Right ventricle myocardium inferior (tissue), 1 donor: ENCODE measurements around the gene PNKD. TPM values are rescaled to one million over a fixed set of nuclear protein-coding genes. Genes with fewer than 3 reads are reported as not detected.

Source experiments
- ATAC-seq: fragments of 200-7000 bp; cut with Tn5 transposase; one replicate; pipeline ENCODE4 v1.9.1; 2020; ENCODE audit warnings: mild to moderate bottlenecking, moderate library complexity
- DNase-seq: peaks from one replicate; pipeline ENCODE4 v3.0.0; 2021; ENCODE audit errors: missing footprints
- intact Hi-C: fragments of 100-400 bp; cut with DNase I; formaldehyde crosslinking; loops from one replicate; pipeline ENCODE4 v1.11.0; 2022
- total RNA-seq: library from RNA; stranded (reverse); fragmentation: NEBNext Ultra II Directional; extraction: Animal tissue kit (Norgen Biotek cat#: 25700); gene quantifications from one replicate; pipeline ENCODE4 v1.2.1, GENCODE V29; 2021
- donor health status: DM: no; HTN: yes; CAD: no; lungs with severe emphysema.

PNKD gene
- total RNA-seq, 1 donor from 2014 or later = 67.0 TPM

DNA sequence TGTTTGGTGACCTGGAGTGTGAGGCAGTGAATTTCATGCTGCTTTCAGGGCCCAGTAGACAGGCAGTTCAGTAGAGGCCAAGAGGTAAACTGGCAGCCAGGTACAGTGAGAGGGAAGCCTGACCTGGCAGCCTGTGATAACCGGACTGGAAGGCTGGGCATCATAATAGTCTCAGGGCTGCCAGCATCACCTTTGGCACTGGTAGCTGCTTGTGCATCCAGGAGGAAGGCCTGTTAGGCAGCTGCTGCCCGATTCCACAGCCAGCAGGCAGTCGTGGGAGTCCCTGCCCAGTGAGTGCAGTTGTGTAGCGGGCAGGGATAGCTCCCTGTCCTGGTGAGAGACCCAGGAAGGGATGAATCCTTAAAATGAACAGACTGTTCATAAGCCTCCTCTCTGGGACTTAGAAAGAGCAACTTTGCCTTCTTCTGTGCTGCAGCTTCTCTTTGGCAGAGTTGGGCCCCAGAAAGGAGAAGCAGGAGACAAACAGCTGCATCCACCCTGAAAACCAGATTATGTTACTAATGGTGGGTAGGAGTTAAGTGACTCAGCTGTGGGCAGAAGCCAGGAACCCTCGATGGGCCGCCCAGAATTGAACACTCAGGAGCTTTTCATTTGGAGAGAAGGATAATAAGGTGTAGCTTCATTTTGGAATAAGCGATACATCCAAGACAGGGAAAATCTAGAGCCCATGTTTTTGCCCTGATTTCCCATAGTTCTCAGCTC is 17.6 kb upstream of the PNKD start:
- intact Hi-C loops = no loop called here
- DNase-seq (no peak), ATAC-seq (peak; percentile 38)

DNA sequence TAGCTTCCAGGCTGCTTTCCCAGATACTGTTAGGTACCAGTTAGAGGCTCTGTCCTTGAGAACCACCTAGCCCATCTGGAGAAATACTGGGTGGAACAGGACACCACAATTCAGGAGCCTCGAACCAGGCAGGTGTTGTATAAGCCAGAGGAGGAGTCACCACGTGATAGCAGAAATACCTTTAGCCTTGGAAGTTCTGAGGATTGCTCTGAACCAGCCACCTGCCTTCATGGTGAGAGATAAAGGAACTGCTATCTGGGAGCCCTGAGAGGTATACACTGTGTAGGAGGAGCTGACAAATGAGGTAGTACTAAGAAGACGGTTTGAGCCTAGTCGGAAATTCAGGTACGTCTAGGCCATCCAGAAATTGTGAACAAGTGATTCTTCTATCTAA is 17.1 kb upstream of the PNKD start:
- intact Hi-C loops = no loop called here
- no peak for DNase-seq
- ATAC-seq = no peak

DNA sequence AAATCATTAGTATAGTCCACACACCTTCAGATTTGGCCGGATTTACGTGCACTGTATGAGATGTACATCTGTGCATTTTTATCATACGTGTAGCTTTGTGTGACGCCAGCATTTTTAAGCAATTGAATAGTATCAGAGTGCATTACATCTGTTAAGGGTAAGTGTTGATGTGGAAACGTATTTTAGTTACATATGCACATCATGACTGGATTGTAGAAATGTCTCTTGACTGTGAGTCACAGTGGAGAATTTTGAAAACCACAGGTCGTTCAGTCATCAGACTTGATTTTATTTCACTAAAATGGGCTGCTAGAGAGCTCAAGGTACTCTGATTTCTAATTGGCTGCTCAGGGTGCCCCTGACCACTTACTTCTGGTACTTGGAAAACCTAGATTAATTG is 14.9 kb upstream of the PNKD start:
- DNase-seq (no peak), ATAC-seq (no peak)
- intact Hi-C loops = loop anchor here (5.0 kb wide), 2 partner anchors 38 to 68 kb away; partner anchors contain the start of gene ARPC2

DNA sequence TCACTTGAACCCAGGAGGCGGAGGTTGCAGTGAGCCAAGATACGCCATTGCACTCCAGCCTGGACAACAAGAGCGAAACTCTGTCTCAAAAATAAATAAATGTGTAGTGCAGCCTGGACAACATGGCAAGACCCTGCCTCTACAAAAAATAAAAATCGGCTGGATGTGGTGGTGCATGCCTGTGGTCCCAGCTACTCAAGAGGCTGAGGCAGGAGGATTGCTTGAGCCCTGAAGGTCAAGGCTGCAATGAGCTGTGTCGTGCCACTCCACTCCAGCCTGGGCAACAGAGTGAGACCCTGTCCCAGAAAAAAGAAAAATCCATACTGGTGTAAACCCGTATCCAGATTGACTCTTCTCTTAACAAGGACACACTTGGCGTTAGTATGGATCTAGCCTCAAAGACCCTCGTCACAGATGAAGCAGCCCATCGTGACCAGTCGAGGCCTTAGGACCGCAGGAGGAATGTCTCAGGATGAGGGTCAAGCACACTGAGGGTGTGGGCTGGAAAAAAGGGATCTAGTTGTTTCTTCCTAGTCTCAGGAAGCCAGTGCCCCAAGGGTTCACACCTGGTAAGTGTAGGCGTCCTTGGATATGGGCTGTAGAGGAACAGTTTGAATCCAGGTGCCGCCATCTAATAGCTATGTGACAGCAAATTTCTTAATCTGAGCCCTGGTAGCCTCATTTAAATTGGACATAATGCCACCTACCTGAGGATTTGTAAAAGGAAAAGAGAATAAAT is 13.5 kb upstream of the PNKD start:
- intact Hi-C loops = loop anchor here (5.0 kb wide), 2 partner anchors 39 to 69 kb away; partner anchors contain the start of gene ARPC2
- ATAC-seq = no peak
- no peak for DNase-seq

DNA sequence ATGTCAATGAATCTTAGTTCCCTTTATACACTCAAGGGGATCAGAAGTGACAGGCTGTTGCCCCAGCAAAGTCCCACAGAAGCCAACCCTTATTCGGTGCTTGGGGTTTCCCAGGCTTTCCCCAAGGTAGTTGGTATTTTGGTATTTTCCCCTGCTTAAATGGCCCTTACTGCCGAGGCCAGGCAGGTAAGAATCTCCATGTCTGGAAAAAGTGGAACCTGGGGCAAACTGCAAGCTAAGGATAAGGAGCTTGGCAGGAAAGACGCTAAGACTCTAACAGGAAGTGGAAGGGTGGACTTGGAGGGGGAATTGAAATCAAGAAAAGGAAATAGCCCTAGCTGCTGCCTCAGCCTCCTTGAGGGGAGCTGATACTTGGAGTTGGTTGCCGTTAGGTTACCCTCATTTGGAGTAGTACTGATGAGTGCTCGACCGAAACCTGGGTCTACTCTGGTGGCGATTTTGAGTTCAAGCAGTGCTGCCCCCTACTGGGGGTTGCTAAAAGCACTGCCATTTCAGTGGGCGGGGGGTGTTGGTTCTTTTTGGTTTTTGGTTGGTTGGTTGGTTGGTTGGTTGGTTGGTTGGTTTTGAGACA is 12.8 kb upstream of the PNKD start:
- intact Hi-C loops = loop anchor here (5.0 kb wide), 2 partner anchors 40 to 70 kb away; partner anchors contain the start of gene ARPC2
- ATAC-seq = no peak
- DNase-seq = no peak

DNA sequence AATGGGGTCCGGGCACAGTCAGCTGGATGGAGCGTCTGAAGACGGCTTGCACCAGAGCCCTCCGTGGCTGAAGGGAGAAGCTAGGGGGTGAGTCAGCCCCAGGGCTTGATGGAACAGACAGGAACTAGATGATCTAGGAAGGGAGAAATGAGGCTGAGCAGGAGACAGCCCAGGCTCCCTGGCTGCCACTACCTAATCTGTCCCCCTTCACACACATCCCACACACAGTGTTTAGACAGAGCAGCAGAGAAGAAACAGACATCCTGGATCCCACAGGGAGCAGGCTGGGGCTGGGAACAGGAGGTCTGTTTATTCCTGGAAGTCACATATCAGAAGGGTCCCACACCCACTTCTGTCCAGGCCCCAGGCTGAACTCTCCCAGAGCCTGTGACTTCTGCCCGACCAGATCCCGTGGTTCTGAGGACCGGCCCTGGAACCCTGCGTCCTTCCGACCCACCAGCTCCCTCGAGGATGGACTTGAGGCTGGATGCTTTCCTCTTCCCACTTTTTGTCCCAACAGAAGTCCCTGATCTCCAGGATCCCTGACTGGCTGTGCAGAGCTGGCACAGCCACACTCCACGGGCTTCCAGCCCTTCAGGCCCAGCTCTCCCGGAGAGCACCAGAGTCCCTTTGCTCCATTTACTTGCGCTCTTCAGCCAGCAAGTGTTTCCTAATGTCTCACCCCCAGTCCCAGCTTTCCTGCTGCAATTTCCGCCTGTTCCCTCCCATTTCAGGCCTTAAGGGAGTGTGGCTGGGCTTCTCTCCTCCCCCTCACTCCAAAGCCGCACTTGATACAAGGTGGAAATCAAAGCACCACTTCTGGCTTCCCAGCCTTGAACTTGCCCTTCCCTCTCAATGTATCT is 11.0 kb upstream of the PNKD start:
- intact Hi-C loops = loop anchor here (5.0 kb wide), 2 partner anchors 42 to 72 kb away; partner anchors contain the start of gene ARPC2
- ATAC-seq = peak; percentile 84
- peak; percentile 85 for DNase-seq

DNA sequence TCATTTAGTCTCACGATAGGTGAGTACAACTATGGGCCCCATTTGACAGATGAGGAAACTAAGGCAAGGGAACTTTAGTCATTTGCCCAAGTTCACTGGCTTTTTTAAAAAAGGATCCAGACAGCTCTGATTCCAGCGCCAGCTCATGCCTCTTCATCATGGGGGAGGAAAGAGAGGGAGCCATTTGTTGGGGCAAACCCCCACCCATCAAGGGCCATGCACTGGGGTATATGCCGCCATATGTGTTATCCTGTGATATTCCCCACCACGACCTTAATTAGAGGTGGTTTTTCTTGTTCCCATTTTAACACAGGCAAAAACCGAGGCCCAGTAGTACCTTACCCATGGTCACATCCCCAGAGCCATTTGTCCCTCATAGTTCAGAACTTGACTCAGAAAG is 10.2 kb upstream of the PNKD start:
- DNase-seq (no peak), ATAC-seq (no peak)
- intact Hi-C loops = no loop called here

DNA sequence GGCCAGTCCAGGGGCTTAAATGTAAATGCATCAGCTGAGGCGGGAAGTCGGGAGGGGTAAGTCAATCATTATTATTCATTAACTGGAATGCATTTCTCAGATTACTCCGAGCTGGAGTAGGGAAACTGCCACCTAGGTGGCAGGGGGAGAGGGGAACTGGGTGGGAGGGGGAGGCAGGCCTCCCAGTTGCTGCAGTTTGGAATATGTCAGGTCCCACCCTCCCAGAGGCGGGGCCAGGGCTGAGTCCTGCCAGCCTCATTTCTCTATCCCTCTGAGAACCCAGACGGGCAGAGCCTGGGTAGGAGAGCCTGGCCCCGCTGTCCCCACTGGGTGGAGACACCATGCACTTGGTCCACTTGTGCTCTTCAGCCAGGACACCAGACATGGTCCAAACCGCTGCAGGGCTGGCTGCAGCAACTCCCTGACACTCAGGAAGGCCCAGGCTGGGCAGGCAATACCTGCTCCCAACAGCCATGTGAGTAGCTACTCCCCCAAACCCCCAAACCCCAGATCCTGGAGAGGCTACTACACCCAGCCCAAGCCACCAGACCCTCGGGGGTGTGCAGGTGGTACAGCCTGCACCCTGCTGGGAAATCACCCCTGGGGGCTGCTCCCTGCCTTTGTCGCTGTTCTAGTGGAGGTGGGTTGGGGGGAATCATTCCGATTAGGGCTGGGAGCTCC is 9.4 kb upstream of the PNKD start, which contains the start of gene GPBAR1:
Gene GPBAR1 (plus strand): TSS at position 274 of the 681 bp plus-strand sequence. CDS start 1,710 bp downstream, outside the sequence.
- intact Hi-C loops = no loop called here
- DNase-seq (peak; percentile 76), ATAC-seq (peak; percentile 12)

DNA sequence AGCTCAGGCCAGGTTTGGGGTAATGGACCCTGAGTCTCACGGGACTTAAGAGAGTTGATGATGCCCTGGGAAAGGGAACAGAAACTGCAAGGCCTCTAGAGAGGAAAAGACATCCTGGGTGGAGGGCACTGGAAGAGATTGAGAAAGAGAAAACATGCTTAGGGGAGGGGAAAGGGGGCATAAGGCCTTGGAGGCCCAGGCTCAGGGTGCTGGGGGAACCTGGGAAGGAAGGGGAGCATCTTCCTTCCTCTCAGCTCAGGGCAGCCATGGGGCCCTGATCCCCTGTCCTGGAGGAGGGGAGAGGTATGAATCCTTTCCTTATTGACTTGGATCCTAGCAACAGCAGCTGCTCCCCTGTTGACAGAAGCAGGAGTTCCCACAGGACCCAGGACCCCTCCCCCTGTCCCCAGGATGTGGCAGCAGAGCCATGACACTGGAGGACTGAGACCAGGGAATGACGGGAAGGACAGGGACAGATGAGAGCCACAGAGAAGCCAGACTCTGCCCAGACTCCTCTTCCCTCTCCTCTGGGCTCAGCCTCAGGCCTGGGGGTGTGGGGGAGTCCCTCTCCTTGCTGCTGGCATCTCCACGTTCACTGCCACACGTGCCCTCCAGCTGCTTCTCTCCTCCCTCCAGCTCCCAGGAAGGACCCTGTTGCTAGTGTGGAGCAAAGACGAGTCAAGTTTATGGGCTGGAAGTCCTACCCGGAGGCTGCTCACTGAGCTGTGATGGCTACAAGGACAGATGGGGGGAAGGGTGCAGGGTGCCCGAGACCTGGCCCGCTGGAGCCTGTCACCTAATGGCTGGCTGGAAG is 8.7 kb upstream of the PNKD start:
- DNase-seq (no peak), ATAC-seq (no peak)
- intact Hi-C loops = no loop called here

DNA sequence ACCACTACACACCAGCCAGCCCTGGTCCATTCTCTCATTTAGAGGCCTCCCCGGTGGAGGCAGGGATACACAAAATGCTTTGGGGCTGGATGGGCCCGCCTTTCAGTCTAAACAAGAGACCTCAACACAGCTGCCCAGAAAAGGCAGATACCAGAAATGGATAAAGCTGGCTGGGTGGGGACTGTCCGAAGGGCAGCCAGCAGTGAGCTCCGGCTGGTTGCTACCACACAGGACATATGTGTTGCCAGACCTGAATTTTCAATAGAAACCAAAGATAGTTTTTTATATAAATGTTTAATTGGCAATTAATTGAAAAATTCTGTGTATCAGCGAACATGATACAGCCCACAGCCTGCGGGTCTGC is 8.1 kb upstream of the PNKD start:
- ATAC-seq (no peak), DNase-seq (no peak)
- intact Hi-C loops = no loop called here

DNA sequence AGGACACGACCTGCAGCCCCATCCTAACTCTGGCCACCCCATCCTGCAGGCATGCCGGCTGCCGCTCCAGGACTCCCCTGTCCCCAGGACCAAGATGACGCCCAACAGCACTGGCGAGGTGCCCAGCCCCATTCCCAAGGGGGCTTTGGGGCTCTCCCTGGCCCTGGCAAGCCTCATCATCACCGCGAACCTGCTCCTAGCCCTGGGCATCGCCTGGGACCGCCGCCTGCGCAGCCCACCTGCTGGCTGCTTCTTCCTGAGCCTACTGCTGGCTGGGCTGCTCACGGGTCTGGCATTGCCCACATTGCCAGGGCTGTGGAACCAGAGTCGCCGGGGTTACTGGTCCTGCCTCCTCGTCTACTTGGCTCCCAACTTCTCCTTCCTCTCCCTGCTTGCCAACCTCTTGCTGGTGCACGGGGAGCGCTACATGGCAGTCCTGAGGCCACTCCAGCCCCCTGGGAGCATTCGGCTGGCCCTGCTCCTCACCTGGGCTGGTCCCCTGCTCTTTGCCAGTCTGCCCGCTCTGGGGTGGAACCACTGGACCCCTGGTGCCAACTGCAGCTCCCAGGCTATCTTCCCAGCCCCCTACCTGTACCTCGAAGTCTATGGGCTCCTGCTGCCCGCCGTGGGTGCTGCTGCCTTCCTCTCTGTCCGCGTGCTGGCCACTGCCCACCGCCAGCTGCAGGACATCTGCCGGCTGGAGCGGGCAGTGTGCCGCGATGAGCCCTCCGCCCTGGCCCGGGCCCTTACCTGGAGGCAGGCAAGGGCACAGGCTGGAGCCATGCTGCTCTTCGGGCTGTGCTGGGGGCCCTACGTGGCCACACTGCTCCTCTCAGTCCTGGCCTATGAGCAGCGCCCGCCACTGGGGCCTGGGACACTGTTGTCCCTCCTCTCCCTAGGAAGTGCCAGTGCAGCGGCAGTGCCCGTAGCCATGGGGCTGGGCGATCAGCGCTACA is 7.4 kb upstream of the PNKD start:
- ATAC-seq (no peak), DNase-seq (no peak)
- intact Hi-C loops = no loop called here

DNA sequence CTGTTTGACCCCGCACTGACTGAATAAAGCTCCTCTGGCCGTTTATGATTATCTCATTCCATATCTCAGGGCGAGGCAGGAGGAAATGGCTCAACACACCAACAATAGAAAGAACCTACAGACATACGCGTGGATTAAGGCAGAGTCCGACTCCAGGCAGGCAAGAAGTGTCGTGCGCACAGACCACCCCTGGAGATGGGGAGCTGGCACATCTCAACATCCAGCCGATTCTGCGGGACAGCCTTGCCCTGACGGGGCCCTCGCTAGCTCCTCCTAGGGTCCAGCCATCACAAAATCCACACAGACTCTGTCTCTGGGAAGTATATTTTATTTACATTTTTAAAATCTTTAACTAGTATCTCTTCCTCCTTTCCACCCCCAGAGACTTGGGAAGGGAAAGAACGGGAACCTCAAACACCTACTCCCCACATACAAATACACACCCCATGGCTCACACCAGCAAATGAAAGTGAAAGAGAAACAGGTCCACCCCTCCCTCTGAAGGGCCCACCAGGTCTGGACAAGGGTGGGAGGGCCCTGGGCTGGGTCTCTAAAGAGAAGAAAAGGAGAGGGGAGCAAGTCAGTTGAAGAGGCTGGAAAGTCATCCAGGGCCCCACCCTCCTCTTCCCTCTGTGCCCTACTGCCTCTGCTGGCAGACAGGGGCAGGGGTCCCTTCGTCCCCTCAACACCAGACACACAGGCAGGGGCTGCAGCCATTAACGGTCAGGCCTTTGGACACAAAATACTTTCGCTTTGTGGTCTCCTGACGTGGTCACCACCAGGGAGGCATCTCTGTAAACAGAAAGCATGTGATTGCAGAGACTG is 6.3 kb upstream of the PNKD start:
- intact Hi-C loops = no loop called here
- ATAC-seq (no peak), DNase-seq (no peak)

DNA sequence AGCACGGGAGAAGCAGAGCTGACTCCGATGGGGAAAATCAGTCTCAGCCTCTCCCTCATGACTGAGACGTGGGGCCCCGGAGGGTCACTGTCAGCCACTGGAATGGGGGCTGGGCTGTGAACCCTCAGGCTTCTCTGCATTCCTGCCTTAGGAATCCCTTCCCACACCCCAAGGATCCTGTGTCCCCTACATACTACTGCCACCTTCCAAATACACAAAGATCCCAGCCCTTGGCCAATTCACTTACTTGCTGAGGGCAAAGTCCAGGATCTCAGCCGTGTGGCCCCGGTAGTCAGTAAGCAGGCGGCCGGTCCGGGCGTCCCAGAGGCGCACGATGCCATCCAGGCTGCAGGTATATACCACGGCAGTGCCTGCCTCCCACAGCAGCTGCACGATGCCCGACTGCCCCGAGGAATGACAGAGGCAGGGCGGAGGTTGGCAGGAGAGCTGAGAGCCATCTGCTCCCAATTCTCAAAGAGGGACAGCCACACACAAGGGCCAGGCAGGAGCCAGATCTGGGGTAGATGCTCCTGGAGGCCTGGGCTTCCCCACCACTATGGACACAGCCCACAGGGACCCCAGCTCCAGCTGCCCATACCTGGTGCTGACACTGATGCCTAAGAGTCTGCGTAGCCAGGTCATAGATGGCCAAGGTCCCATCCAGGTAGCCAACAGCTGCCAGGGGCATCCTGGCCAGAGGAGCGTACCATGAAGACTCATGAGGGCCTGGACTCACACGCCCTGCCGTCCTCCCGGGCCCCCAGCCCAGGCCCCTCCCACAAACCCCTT is 5.4 kb upstream of the PNKD start:
- intact Hi-C loops = no loop called here
- no peak for DNase-seq
- ATAC-seq = no peak

DNA sequence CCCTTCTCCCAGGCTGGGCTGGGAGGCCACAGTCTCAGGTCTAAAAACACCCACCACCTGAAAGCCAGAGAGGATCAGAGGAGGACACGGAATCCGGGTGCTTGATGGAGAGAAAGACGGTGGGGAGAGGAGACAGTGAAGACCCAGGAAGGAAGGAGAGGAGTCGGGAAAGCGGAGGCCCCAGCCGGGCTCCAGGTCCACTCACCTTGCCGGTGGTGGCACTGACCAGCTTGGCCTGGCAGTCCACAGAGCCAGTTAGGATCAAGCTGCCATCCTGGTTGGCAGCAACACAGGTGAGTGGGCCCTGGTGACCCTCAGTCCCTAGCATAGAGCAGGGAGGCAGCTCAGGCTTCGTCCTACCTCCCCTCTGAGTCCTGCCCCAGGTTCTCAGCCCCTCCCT is 4.7 kb upstream of the PNKD start:
- DNase-seq (no peak), ATAC-seq (no peak)
- intact Hi-C loops = no loop called here
